Transverse colon (tissue), 4 donors: ENCODE results near the gene SNTA1. TPM values are rescaled to one million over a fixed set of nuclear protein-coding genes. Genes with fewer than 3 reads are reported as not detected.

Experiments
- DNase-seq: peaks from one replicate; pipeline ENCODE4 v3.0.0-alpha.2; 2019
- H3K27ac ChIP-seq, 4 donors: fragments of 200-600 bp; sonication (generic); 2 replicates each; pipeline ENCODE4 v1.5.1; 2016 to 2018; ENCODE audit warnings: inconsistent platforms in 4 of 4
- H3K27me3 ChIP-seq: fragments of 200-600 bp; sonication (generic); 2 replicates; pipeline ENCODE4 v1.5.1; 2017; ENCODE audit warnings: inconsistent platforms
- H3K36me3 ChIP-seq, 4 donors: fragments of 200-600 bp; sonication (generic); 2 replicates each; pipeline ENCODE4 v1.5.1; 2017 to 2019; ENCODE audit warnings: inconsistent platforms in 4 of 4
- H3K4me1 ChIP-seq, 4 donors: fragments of 200-600 bp; sonication (generic); 2 replicates each; pipeline ENCODE4 v1.5.1; 2017 to 2020; ENCODE audit warnings: inconsistent platforms in 4 of 4
- H3K4me3 ChIP-seq, 4 donors: fragments of 200-600 bp; sonication (generic); 1 replicate in 1 of 4; 2 replicates in 3 of 4; pipeline versions ENCODE4 v1.5.1 to v1.6.1; 2017 to 2019; ENCODE audit warnings: inconsistent platforms in 4 of 4
- H3K9me3 ChIP-seq, 2 donors: fragments of 200-600 bp; sonication (generic); 2 replicates each; pipeline ENCODE4 v1.5.1; 2017 to 2019; ENCODE audit warnings: inconsistent platforms in 2 of 2
- CTCF ChIP-seq, 5 experiments: fragments of 200-600 bp in 3 of 5; fragments of 450-650 bp in 2 of 5; sonication (generic) in 3 of 5; IDR thresholded peaks; 1 replicate in 2 of 5; 2 replicates in 3 of 5; pipeline ENCODE4 v1.5.1; 2016 to 2017; ENCODE audit warnings: antibody characterized with exemption in 5 of 5, inconsistent platforms in 3 of 5, mild to moderate bottlenecking in 2 of 5, moderate library complexity in 1 of 5
- EP300 ChIP-seq: sonication (generic); formaldehyde crosslinking; IDR thresholded peaks from one replicate; pipeline ENCODE4 v1.6.1; 2017; ENCODE audit warnings: antibody characterized with exemption, low read depth
- POLR2A ChIP-seq: fragments of 450-650 bp; IDR thresholded peaks from one replicate; pipeline ENCODE4 v1.6.1; 2016; ENCODE audit warnings: antibody characterized with exemption, mild to moderate bottlenecking, moderate library complexity
- POLR2AphosphoS5 ChIP-seq, 3 donors: sonication (generic); formaldehyde crosslinking; IDR thresholded peaks; one replicate each; pipeline ENCODE4 v1.6.1; 2016; ENCODE audit warnings: antibody characterized with exemption in 3 of 3
- WGBS, 2 donors: methylation state at CpG; one replicate each; pipeline ENCODE4 v1.1.5; 2018; ENCODE audit warnings: low coverage in 1 of 2; 5-methylcytosine and 5-hydroxymethylcytosine counted together
- in situ Hi-C, 4 donors: fragments of 200-750 bp; cut with MboI; loops; one replicate each; pipeline versions ENCODE4 v1.15.0 to v1.15.1; 2017; ENCODE audit warnings: low sequenced_read_pairs in 3 of 4, low pct_ligation_motif_present in 1 of 4, low pct_unique_long_range_greater_than_20kb in 1 of 4
- intact Hi-C: fragments of 100-400 bp; cut with DNase I; formaldehyde crosslinking; loops from one replicate; pipeline ENCODE4 v1.15.1; 2023; ENCODE audit warnings: low total_unique reads
- total RNA-seq, 4 donors: library from RNA; depleted of rRNA; stranded (reverse); fragments of >200 nt; gene quantifications; one replicate each; pipeline ENCODE4 v1.1.0, GENCODE V29; 2016

The SNTA1 gene
- total RNA-seq, 4 donors from 2014 or later, result 10.3 to 21.7 (median 14.5) TPM

- Histone ChIP-seq H3K9me3 (no peaks in the 10 kb centered on the region), H3K4me3 (peak within 1 kb of the TSS; percentile 68 to 81 (median 80)), H3K27ac (peak within 1 kb of the TSS; percentile 65 to 84 (median 74)), H3K27me3 (no peaks in the 10 kb centered on the region), H3K4me1 (peaks cover 19 to 29% (median 24%) of the 10 kb centered on the region in 4 donors), H3K36me3 (no peaks in the 10 kb centered on the region)
- WGBS, 2 donors, result 0% methylated on average over 3 to 14 of the region's 43 CpGs
- in situ Hi-C loops, result no loop called here
- TF ChIP-seq POLR2AphosphoS5 (IDR thresholded peaks at IDR 0.05) (peak in 2 of 3 donors; percentile 67 to 69), POLR2A (no peak)
- peak; percentile 88 for DNase-seq
- intact Hi-C loops, result no loop called here
Observed at GRCh38 chr20:33401184-33401920, 42.2 kb downstream of the SNTA1 start, which contains the start of gene CDK5RAP1. Gene CDK5RAP1, minus strand, starts transcription at chr20:33401519. Its CDS starts 4,455 bp downstream, at chr20:33397064.

- Histone ChIP-seq H3K9me3 (no peaks in the 10 kb centered on the region), H3K27ac (peak overlapping the region; percentile 65 to 84 (median 74)), H3K27me3 (no peaks in the 10 kb centered on the region), H3K4me3 (peak overlapping the region; percentile 68 to 81 (median 80)), H3K4me1 (peaks cover 19 to 29% (median 24%) of the 10 kb centered on the region in 4 donors), H3K36me3 (no peaks in the 10 kb centered on the region)
- 2% methylated on average over 7 to 8 of the region's 8 CpGs for WGBS, 2 donors
- intact Hi-C loops (no loop called here), in situ Hi-C loops (no loop called here)
- no peak for DNase-seq
- TF ChIP-seq CTCF (IDR thresholded peaks at IDR 0.05) (peak in 1 of 5 experiments; percentile 12), POLR2A (no peak)
Observed at GRCh38 chr20:33400812-33401183, 42.8 kb downstream of the SNTA1 start.

- intact Hi-C loops, result no loop called here
- WGBS, 2 donors, result 62 to 71% methylated on average over 2 to 6 of the region's 6 CpGs
- Histone ChIP-seq H3K9me3 (no peaks in the 10 kb centered on the region), H3K27ac (no peak overlapping the region), H3K27me3 (no peaks in the 10 kb centered on the region), H3K36me3 (peaks cover 0 to 4% (median 0%) of the 10 kb centered on the region in 4 donors), H3K4me3 (peak overlapping the region in 1 of 4 donors; percentile 80), H3K4me1 (peaks cover 19 to 29% (median 24%) of the 10 kb centered on the region in 4 donors)
- in situ Hi-C loops, result no loop called here
- DNase-seq, result no peak
- TF ChIP-seq POLR2A (no peak), POLR2AphosphoS5 (IDR thresholded peaks at IDR 0.05) (no peak), EP300 (no peak), CTCF (IDR thresholded peaks at IDR 0.05) (no peak)
Observed at GRCh38 chr20:33399924-33400323, 43.6 kb downstream of the SNTA1 start.

GRCh38 chr20:33394718-33395117, 48.8 kb downstream of the SNTA1 start:
- peaks cover 0 to 9% (median 3%) of the 10 kb centered on the region in 4 donors for H3K4me1 ChIP-seq
- DNase-seq, result no peak
- in situ Hi-C loops, result no loop called here
- 76 to 83% methylated on average over 2 to 4 of the region's 4 CpGs for WGBS, 2 donors
- H3K4me3 ChIP-seq, result no peak overlapping the region
- H3K27me3 ChIP-seq, result no peaks in the 10 kb centered on the region
- intact Hi-C loops, result no loop called here
- no peaks in the 10 kb centered on the region for H3K9me3 ChIP-seq
- TF ChIP-seq POLR2AphosphoS5 (IDR thresholded peaks at IDR 0.05) (no peak), POLR2A (no peak), CTCF (IDR thresholded peaks at IDR 0.05) (no peak), EP300 (no peak)
- no peak overlapping the region for H3K27ac ChIP-seq
- H3K36me3 ChIP-seq, result peaks cover 0 to 22% (median 10%) of the 10 kb centered on the region in 4 donors
